HG03060 (cell line): Measurements from ENCODE around the gene CHRM2.
"Not testable (repeated sequence)": the region's sequence is repeated elsewhere in the genome, so short reads cannot be mapped to it uniquely, and the experiment has no call there.

Experiments
- ATAC-seq: cut with Tn5 transposase; IDR thresholded peaks from one replicate; pipeline ENCODE4 v1.9.1; 2021; ENCODE audit warnings: low read depth, moderate number of reproducible peaks; ENCODE audit not compliant: unreplicated experiment

The CHRM2 gene

DNA sequence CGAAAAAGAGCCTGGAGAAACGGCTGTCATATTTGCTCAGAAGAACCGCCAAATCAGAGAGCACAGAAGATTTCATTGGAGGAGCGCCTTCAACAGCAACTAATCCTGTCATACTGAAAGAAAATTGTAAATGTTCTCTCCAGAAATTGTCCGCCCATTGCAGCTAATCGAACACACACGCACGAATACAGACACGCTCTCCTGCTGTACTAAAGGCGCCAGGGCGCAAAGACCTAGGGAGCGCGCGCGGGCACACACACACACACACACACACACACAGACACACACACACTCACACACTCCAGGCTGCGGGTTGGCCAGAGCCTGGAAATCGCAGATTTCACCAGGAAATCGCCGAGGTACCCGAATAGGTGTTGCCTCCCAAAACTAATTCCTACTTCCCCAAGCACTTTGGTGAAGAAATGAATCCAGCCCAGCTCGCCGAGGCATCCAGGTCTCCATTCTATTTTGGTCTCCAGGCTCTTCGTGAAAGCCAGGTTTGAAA, at the start of gene CHRM2:
TSS of gene CHRM2 (plus strand) at position 157 of the 505 bp plus-strand sequence. CDS start 146,214 bp downstream, outside the sequence.
- no peak for ATAC-seq

DNA sequence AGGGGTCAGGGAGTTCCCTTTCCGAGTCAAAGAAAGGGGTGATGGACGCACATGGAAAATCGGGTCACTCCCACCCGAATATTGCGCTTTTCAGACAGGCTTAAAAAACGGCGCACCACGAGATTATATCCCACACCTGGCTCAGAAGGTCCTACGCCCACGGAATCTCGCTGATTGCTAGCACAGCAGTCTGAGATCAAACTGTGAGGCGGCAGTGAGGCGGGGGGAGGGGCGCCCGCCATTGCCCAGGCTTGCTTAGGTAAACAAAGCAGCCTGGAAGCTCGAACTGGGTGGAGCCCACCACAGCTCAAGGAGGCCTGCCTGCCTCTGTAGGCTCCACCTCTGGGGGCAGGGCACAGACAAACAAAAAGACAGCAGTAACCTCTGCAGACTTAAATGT, 37.1 kb upstream of the CHRM2 start:
- ATAC-seq: not testable (repeated sequence)

DNA sequence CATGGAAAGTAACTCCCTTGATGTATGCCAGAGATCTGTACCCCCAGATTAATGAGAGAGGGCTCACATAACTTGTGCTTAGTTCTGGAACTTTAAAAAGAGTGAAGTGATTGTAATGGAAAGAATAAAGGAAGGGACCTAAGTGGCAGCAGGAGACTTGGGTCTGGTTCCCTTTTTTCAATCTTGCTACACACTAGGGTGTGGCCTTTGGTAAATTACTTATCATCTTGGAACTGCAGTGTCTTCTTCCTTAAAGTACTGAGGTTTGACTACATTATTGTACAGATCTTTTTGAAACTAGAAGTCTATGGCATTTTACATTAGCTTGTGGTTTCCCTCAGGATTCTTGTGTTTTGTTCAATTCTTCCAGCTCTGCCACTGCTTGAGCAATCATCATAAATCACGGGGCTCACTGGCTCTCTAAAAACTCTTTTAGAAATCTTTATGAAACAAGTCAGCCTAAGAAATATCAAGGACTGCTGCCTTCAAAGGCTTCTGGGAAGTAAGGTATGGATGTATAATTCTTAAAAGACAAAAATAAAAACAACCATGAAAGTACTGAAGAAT, 22.5 kb upstream of the CHRM2 start:
- ATAC-seq: no peak

DNA sequence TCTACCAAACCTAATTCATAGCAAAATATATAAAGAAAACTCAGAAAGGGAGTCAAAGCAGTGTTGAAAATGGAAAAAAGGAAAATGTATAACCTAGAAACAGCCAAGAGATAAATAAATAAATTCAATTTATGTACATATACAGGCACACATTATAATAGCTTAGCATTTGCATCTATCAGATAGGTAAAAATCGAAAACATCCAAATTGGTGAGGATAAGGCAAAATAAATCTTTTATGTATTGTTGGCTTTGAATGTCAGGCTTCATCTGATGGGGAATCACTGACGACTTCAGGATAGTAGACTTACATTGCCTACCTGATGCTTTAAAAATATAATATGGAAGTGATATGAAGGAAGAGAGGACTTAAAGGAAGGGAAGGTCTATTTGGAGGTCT, 20.6 kb upstream of the CHRM2 start:
- ATAC-seq: no peak

DNA sequence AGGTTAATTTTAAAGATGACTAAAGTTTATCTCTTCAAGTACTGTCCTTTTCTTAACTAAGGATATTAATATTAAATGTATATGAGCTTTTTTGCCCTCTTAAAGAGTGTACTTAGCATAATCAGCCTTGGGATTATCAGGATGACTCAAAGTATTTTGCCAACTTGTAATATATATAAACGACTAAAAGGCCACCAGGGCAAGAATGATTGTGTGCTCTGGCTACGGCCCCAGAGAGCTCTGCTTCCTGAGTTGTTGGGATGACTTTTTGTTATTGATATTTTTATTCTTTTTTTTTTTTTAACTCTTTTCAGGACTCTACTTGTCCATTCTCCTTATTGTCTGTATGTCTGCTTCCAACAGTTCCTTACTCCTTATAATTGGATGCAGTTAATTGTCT, 14.8 kb upstream of the CHRM2 start:
- ATAC-seq: no peak

DNA sequence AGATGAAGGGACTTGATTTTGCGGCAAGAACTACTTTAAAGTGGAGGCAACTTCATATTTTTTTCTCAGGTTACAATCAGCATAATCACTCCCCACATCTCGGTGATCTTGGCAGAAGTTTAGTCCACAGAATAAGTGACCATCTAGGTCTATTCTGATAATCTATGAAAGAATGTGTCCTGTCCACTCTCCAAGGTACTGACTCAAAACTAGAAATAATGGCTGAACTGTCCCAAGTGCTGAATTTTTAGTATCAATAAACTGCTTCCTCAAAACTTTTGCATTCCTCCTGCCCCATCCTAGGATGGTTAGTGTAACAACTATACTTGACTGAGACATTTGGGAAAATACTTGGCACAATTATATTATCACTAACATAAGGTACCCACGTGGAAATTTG, 10.9 kb upstream of the CHRM2 start:
- ATAC-seq: no peak

DNA sequence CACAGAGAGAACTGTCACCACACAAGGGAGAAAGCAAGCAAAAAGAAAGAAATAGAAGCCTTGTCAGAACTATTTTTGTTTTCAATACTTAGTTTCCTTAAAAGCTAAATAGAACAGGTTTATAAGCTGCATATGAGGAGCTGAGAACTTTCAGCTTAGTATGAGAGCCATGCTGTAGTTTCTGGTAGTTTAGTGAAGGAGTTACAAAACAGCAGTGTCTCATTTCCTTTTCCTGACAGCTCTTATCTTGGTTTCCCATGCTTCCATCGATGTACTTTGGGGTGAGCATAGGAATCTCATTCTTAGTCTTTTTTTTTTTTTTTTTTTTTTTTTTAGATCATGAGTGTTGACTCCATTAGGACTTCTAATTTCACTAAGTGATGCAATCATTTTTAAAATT, 8.6 kb upstream of the CHRM2 start:
- ATAC-seq: no peak

DNA sequence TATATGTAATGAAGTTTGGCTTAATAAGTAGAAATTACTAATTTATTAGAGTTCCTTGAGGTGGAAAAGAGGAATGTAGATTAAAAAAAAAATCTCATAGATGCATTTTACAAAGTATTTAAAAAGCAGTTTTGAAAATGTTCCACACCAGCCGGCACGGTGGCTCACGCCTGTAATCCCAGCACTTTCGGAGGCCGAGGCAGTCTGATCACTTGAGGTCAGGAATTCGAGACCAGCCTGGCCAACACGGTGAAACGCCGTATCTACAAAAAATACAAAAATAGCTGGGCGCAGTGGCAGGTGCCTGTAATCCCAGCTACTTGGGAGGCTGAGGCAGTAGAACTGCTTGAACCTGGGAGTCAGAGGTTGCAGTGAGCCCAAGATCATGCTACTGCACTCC, 3.2 kb upstream of the CHRM2 start:
- ATAC-seq: no peak

DNA sequence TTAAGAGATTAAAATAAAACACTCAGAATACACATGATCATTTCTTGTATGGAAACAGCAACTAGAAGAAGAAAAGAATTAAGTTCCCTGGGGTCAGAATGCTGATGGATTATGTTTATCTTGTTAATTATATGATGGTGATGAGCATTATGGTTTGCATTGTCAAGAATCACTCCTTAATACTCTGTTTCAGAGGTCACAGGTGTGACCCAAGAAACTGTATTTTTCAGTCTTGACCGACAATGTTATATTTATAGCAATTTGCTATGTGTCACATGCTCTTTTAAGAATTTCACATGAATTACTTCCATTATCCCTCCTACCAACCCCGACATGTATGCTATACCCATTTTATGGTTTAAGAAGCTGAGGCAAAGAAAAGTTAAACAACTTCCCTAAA, 2.7 kb upstream of the CHRM2 start:
- ATAC-seq: no peak

DNA sequence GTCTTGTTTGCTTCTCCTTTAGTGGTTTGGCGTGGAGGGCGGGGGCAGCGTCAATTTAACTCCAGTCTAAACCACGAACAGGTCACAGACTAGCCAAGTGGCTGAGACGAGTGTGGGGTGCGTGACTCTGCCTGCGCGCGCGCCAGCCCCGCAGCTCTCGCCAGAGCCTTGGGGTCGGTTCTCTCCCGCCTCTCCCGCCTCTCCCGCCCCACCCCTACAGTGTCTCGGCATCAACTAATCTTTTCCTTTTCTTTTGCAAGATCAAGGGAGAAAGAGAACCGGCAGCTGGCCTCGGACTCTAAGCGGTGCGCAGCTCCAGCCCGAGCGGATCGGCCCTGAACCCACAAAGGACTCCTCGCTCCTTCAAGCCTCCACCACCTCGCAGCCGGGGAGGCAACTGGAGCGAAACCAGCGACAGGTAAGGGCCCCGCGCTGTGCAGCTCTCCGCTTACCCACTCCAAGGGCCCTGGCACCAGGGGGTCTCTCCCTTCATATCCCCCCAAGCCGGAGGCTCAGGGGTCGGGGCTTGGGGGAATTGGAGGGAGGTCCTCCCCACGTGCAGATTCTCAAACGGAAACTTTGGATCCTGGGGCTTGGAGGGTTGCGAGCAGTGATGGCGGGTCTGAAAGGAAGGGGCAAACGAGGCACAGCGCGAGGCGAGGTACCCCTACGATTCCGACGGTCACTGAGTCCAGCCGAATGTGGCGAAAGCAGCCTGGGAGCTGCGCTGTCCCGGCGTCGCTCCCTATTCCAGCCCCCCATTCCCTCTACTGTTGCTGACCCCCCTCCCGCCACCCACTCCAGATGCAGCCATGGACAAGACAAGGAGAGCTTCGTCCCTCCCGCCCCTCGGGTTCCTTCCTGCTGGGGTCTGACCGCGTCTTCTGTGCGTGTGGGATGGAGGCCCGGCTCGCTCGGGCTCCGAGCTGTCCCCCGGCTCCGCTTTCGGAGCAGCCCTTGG, 829 bp downstream of the CHRM2 start:
- ATAC-seq: no peak

DNA sequence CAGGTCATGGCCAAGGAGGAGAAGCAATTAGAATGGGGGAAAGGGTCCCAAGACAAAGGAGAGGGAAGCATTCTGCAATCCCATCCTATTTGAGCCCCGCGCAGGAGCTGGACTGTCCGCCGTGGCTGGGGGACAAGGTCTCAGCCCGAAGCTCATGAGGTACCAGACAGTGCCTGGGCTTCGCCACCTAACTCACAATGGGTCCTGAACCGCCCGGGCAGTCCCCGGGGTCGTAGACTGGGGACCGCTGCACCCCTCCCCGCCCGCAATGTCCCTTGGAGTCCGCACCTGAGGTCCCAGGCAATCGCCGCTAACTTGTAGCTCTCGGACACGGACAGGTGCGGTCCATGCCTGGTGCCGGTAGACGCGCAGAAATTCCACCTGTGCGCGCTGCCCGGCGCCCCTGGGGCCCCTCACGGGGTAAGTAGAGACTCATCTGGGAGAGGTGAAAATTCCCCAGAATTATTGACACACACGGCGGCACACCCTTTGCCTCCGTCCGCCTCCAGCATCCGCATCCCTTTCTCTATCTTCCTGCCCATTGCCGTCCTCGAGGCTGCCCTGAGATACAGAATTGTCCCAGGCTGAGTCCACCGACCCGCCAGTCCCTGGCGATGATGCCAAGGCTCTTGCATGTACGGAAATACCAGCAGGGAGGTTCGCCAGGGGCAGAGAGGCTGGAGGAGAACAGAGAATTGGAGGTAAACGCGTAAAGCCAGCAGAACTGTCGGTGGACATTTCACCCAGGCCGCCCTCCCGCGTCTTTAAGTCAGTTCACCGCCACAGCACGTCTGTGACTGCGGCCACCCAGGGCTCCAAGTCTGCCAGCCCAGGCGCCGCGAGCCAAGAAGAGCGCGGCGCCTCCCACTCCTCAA, 1.8 kb downstream of the CHRM2 start:
- ATAC-seq: no peak

DNA sequence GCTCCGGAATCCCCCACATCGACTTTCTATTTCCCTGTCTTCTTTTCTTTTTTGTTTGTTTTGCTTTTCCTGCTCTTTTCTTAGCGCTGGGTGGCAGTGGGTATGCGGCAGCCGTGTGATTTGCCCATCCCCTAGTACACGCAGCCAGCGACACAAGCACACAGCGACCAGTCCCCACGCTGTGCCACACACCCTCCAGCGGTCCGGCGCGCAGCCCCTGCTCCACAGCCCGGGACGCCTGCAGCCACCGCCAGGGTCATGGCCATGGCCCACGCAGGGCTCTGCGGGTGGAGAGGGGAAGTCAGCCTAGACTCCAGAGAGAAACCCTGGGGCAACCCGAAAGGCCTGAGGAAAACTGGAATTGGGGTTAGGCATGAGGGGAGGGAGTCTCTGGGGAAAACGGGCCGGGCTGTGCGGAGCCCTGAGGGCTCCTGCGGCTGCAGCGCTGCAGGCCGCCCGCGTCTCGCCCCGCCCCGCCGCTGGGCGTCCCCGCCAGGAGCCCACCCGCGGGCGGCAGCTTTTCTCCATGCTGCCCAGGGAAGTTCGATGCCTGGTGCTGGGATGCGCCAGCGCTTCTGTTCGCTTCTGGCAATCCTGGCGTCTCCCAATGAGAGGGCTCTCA, 2.5 kb downstream of the CHRM2 start:
- no peak for ATAC-seq

DNA sequence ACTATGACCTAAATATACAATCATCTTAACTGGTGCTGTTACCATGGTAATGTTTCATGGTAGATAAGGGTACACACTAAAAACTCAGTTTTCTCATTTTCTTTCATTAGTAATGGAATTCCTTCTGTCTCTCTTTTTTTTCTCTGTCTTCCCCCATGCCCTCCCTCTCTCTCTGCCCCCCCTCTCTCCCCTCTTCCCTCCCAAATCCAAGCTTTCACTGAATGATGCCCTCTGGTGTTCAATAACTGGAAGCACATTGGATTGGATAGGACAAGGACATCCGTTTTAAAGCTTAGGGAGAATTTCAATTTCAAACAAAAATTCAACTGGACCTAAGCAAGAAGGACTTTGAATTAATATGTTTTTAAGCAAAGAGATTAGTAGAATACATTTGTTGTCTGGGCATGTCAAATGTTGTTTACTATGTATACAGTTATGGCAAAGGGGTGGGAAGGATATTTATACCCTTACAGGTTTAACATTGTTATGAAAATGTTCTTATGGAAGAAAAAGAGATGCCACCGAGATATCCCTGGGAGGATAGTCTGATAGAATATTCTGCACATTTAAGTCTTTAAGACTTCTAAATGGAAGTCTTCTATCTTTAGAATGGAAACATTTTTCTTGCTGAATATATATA, 6.1 kb downstream of the CHRM2 start:
- ATAC-seq: no peak

DNA sequence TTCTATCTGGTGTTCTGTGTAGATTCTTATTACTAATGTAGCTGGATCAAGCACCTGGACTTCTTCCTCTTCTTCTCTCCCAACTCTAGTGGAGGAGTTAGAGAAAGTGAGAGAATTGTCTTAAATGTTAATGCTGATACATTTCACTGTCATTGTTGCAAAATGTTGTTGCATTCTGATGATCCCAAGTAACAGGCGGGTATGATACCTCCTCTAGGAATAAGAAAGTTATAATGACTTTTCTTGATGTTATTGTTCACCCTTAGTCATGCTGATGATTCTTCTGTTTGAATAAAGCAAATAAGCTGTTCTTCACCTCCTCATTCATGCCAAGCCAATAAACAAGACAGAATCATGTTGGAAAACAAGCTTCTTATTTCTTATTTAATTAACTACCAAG, 9.1 kb downstream of the CHRM2 start:
- no peak for ATAC-seq

DNA sequence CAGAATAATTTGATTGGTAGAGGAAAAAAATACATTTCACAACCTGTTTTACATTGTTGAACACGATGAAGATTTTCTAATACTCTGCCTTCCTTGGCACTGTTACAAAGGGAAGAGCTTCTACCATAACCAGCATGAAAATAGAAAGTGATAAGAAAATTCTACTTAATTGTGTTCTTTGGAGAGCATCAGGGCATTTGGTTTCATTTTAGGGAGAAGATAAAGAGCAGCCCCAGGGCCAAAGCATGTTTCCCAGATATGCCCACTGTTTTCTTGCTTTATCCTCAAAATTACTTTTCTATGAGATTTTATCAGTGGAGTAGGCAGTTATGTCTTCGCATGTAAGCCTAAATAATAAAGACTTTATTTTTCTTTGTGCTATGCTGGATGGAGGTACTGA, 9.5 kb downstream of the CHRM2 start:
- ATAC-seq: no peak

DNA sequence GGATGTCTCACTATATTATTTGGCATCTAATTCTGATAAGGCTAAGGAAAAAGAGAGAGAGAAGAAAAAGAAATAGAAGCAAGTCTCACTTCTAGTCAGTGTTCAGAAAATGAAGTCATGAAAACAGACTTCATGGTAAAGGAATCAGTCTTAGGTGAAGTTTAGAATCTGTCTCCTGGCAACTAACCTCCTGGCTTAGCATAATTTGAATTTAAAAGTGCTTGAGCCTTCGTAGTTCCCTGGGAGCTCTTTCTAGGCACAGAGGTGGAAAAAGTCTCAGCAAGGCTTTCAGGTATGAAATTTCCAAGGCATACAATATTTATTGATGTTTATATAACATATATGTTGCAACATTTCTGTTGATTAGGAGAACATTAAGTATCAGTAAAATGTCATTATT, 10.4 kb downstream of the CHRM2 start:
- ATAC-seq: no peak

DNA sequence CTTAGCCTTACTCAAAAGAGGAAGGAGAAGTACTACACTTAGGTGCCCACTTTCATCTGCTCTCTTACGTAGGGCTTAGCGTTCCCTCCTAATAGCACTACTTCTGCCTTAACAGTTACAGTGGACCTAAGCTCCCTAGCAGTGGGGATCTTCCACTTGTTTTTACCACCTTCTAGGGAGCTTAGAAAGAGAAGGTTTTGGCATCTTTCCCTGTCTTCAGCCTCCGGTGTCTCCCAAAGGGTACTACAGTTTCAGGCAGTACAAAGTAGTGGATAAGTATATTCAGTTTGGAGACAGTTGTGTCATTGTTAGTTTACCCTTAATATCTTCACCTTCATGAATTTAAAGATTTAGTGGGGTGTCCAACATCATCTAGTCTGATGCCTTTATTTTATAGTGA, 14.6 kb downstream of the CHRM2 start:
- no peak for ATAC-seq

DNA sequence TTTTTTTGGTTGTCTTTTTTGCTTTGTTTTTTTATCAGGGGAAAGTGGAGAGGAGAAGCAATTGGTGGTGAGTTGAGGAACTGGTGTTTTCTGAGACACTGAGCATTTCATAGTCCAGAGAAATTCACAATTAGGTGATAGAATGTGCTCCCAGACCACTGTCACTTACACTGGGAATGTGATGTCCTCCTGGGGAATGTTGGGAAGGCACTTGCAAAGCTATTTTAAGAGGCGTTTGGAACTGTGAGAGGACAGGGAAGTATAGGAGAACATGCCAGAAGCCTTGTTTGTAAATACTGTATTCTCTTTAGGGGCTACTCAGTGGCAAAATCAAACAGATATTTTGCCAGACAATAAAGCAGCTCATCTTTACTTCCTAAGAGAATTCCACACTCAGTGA, 16.0 kb downstream of the CHRM2 start:
- no peak for ATAC-seq

DNA sequence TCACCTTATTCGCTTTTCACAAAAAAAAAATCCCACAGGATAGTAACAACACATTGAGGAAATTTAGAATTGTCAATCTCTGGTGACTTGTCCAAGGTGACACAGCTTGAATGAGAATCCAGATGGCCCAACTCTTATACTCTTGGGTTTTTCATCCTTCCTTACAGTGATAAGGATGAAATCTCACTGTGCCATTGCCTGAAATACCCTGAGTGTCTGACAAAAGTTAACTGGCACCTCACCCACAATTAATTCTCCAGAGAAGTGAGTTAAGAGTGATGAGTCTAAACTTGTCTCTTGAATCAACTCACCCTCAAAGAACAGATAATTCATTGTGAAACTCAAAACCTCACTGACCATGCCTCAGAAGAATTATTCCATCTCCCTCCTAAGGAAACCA, 18.9 kb downstream of the CHRM2 start:
- no peak for ATAC-seq

DNA sequence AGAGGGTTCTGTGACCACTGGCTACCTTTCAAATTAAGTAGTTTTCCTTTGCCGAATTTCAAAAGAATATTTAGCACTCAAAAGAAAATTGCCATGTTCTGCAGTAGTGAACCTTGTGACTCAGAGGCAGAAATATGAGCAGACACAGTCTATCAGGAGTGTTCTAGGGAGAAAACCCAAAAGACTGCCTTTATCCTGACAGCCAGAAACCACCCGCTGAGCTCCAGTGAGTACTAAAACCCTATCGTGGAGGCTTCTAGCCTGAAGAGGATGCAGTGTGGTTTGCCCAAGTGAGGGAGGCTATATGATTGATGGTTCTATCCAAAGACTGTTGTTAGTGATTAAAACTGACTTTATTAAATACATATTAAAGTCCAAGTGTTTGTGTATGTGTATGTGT, 21.9 kb downstream of the CHRM2 start:
- ATAC-seq: no peak
